OCI-LY3 (cell line): ENCODE data around the gene MED9.
"Not testable (repeated sequence)": the region's sequence is repeated elsewhere in the genome, so short reads cannot be mapped to it uniquely, and the experiment has no call there.

ENCODE experiments used
- H2AFZ ChIP-seq: fragments of 200-600, 300-600 bp; shearing (Covaris generic); 2 replicates; pipeline ENCODE4 v1.6.0; 2014; ENCODE audit warnings: antibody characterized with exemption, low read depth, low read length
- H3K27ac ChIP-seq: fragments of 200-600, 300-600 bp; sonication (generic); 2 replicates; pipeline ENCODE4 v1.5.1; 2014; ENCODE audit warnings: mild to moderate bottlenecking, low read length, moderate library complexity, mixed read lengths
- H3K27me3 ChIP-seq: fragments of 200-600, 300-600 bp; sonication (generic); 2 replicates; pipeline ENCODE4 v1.6.1; 2014; ENCODE audit warnings: low read depth, low read length, mixed read lengths
- H3K36me3 ChIP-seq: fragments of 200-600, 300-600 bp; sonication (generic); replicated peaks from 2 replicates; pipeline ENCODE3; 2014; ENCODE audit warnings: low read depth, low read length, mixed read lengths
- H3K4me1 ChIP-seq: fragments of 300-600, 200-600 bp; sonication (generic); 2 replicates; pipeline ENCODE4 v1.6.1; 2014; ENCODE audit warnings: low read length, mixed read lengths
- H3K4me2 ChIP-seq: fragments of 200-600, 300-600 bp; sonication (generic); 2 replicates; pipeline ENCODE4 v1.6.1; 2014; ENCODE audit warnings: low read length, mixed read lengths
- H3K4me3 ChIP-seq: fragments of 300-600, 200-600 bp; sonication (generic); 2 replicates; pipeline ENCODE4 v1.5.1; 2014; ENCODE audit warnings: antibody characterized with exemption, mild to moderate bottlenecking, low read length, moderate library complexity
- H3K79me2 ChIP-seq: fragments of 300-600, 200-600 bp; shearing (Covaris generic); 2 replicates; pipeline ENCODE4 v1.6.1; 2014; ENCODE audit warnings: mild to moderate bottlenecking, low read length, mixed read lengths
- H3K9ac ChIP-seq: fragments of 300-600, 200-600 bp; shearing (Covaris generic); 2 replicates; pipeline ENCODE4 v1.6.0; 2014; ENCODE audit warnings: mild to moderate bottlenecking, low read length, moderate library complexity
- H3K9me3 ChIP-seq: fragments of 200-600, 300-600 bp; shearing (Covaris generic); 2 replicates; pipeline ENCODE4 v1.6.1; 2014; ENCODE audit warnings: low read length, mixed read lengths; ENCODE audit not compliant: insufficient read depth
- H4K20me1 ChIP-seq: fragments of 200-600, 300-600 bp; sonication (generic); 2 replicates; pipeline ENCODE4 v1.6.1; 2016; ENCODE audit warnings: low read length, mixed read lengths; ENCODE audit not compliant: insufficient read depth
- CTCF ChIP-seq: fragments of 200-600, 300-600 bp; sonication (generic); IDR thresholded peaks from 2 replicates; pipeline ENCODE4 v1.5.1; 2014; ENCODE audit warnings: antibody characterized with exemption, low read length, low read depth
- EZH2phosphoT487 ChIP-seq: fragments of 200-600 bp; shearing (Covaris generic); IDR thresholded peaks from 2 replicates; pipeline ENCODE4 v1.6.1; 2018; ENCODE audit warnings: antibody characterized with exemption, mixed run types, low read depth

The MED9 gene

GRCh38 chr17:17462048-17462824 is 14.6 kb upstream of the MED9 start:
- H2AFZ ChIP-seq = no peak overlapping the region
- H3K79me2 ChIP-seq = no peaks in the 10 kb centered on the region
- no peak overlapping the region for H3K27ac ChIP-seq
- H3K4me3 ChIP-seq = no peak overlapping the region
- no peak for TF ChIP-seq EZH2phosphoT487
- TF ChIP-seq CTCF = no peak
- H4K20me1 ChIP-seq = no peaks in the 10 kb centered on the region
- H3K4me2 ChIP-seq = no peak overlapping the region
- no peaks in the 10 kb centered on the region for H3K4me1 ChIP-seq
- H3K9me3 ChIP-seq = no peaks in the 10 kb centered on the region
- no peaks in the 10 kb centered on the region for H3K36me3 ChIP-seq
- H3K9ac ChIP-seq = no peak overlapping the region
- H3K27me3 ChIP-seq = no peaks in the 10 kb centered on the region

- Histone ChIP-seq H3K9ac (no peak overlapping the region), H4K20me1 (no peaks in the 10 kb centered on the region), H3K27me3 (no peaks in the 10 kb centered on the region), H3K4me3 (no peak overlapping the region), H3K79me2 (no peaks in the 10 kb centered on the region), H3K4me1 (peaks cover 4% of the 10 kb centered on the region; the same call in 1 of the 2 replicates), H3K36me3 (no peaks in the 10 kb centered on the region), H2AFZ (no peak overlapping the region), H3K9me3 (no peaks in the 10 kb centered on the region), H3K4me2 (no peak overlapping the region), H3K27ac (no peak overlapping the region)
- TF ChIP-seq CTCF (no peak), EZH2phosphoT487 (no peak)
These were observed 13.0 kb upstream of the MED9 start for GRCh38 chr17:17463821-17464220.

GRCh38 chr17:17465878-17466277 is 10.9 kb upstream of the MED9 start:
- not testable (repeated sequence) for H3K79me2 ChIP-seq, H3K36me3 ChIP-seq, H3K4me1 ChIP-seq, H3K9ac ChIP-seq, H2AFZ ChIP-seq, H3K27ac ChIP-seq, H3K9me3 ChIP-seq, H4K20me1 ChIP-seq, H3K4me2 ChIP-seq, H3K4me3 ChIP-seq, H3K27me3 ChIP-seq

GRCh38 chr17:17466511-17466910 is 10.3 kb upstream of the MED9 start:
- TF ChIP-seq CTCF (no peak), EZH2phosphoT487 (no peak)
- Histone ChIP-seq H3K36me3 (no peaks in the 10 kb centered on the region), H3K4me3 (no peak overlapping the region), H4K20me1 (no peaks in the 10 kb centered on the region), H3K4me1 (peaks cover 4% of the 10 kb centered on the region; the same call in 1 of the 2 replicates), H3K79me2 (no peaks in the 10 kb centered on the region), H3K27me3 (no peaks in the 10 kb centered on the region), H2AFZ (no peak overlapping the region), H3K27ac (no peak overlapping the region), H3K9me3 (no peaks in the 10 kb centered on the region), H3K4me2 (no peak overlapping the region), H3K9ac (no peak overlapping the region)
